H1 (cell line): Measurements from ENCODE around the gene TBL1Y. TPM values are rescaled to one million over a fixed set of nuclear protein-coding genes. Genes with fewer than 3 reads are reported as not detected.

Experiments
- CTCF ChIA-PET: fragments of 300-600 bp; sonication (Branson Sonifier 250); formaldehyde crosslinking; loops from one replicate; lab custom pipeline; 2021; ENCODE audit not compliant: partially characterized antibody; lab: Charles Lee
- POLR2A ChIA-PET: fragments of 300-600 bp; sonication (Branson Sonifier 250); formaldehyde crosslinking; loops from one replicate; lab custom pipeline; 2021; ENCODE audit warnings: inconsistent platforms; ENCODE audit not compliant: partially characterized antibody; lab: Charles Lee
- DNase-seq, 2 experiments: peaks; one replicate each; pipeline versions ENCODE4 v3.0.0 to v3.0.0-alpha.2; 2010 to 2022; ENCODE audit warnings: low spot score in 2 of 2, low read depth in 1 of 2, mixed read lengths in 1 of 2
- FAIRE-seq: peaks from 2 replicates; lab custom pipeline; 2011; peaks lifted over from hg19 to GRCh38; lab: Jason Lieb, UNC
- H2AFZ ChIP-seq: 2 replicates; pipeline ENCODE4 v1.8.1; 2012; ENCODE audit warnings: low read length, inconsistent platforms
- H2AK5ac ChIP-seq: 2 replicates; pipeline ENCODE4 v1.6.1; 2013; ENCODE audit warnings: low read depth, low read length
- H2BK120ac ChIP-seq: replicated peaks from 2 replicates; pipeline ENCODE3; 2013; ENCODE audit warnings: low read depth, low read length, inconsistent platforms
- H2BK12ac ChIP-seq: 2 replicates; pipeline ENCODE4 v1.6.1; 2013; ENCODE audit warnings: low read depth, low read length
- H2BK15ac ChIP-seq: 2 replicates; pipeline ENCODE4 v1.6.1; 2013; ENCODE audit warnings: low read length
- H2BK20ac ChIP-seq: 2 replicates; pipeline ENCODE4 v1.6.1; 2013; ENCODE audit warnings: low read length
- H2BK5ac ChIP-seq: 2 replicates; pipeline ENCODE4 v1.6.1; 2013; ENCODE audit warnings: low read depth, low read length
- H3K14ac ChIP-seq: 2 replicates; pipeline ENCODE4 v1.6.1; 2013; ENCODE audit warnings: inconsistent platforms; ENCODE audit not compliant: insufficient read length
- H3K18ac ChIP-seq: 2 replicates; pipeline ENCODE4 v1.6.1; 2013; ENCODE audit warnings: low read length; ENCODE audit errors: extremely low read depth
- H3K23ac ChIP-seq: 2 replicates; pipeline ENCODE4 v1.6.1; 2013; ENCODE audit warnings: inconsistent platforms; ENCODE audit not compliant: insufficient read length
- H3K23me2 ChIP-seq: 2 replicates; pipeline ENCODE4 v1.6.1; 2013; ENCODE audit warnings: low read depth, low read length
- H3K27ac ChIP-seq: 2 replicates; pipeline ENCODE4 v1.6.1; 2011; ENCODE audit warnings: low read depth, low read length, inconsistent platforms
- H3K27me3 ChIP-seq, 4 experiments: replicated peaks in 1 of 4; 1 replicate in 1 of 4; 2 replicates in 3 of 4; pipeline versions ENCODE4 v1.6.1 to v1.8.1; 2011 to 2013; ENCODE audit warnings: low read length in 3 of 4, mild to moderate bottlenecking in 3 of 4, inconsistent platforms in 2 of 4, mixed read lengths in 2 of 4, moderate library complexity in 1 of 4; ENCODE audit not compliant: control insufficient read depth in 3 of 4, insufficient read depth in 3 of 4; ENCODE audit errors: extremely low read depth in 1 of 4
- H3K36me3 ChIP-seq, 4 experiments: 2 replicates each; pipeline versions ENCODE4 v1.6.1 to v1.8.1; 2011 to 2013; ENCODE audit warnings: mild to moderate bottlenecking in 4 of 4, low read length in 3 of 4, moderate library complexity in 2 of 4, control low read depth in 1 of 4, inconsistent platforms in 1 of 4; ENCODE audit not compliant: insufficient read depth in 4 of 4, control insufficient read depth in 2 of 4
- H3K4ac ChIP-seq: replicated peaks from 2 replicates; pipeline ENCODE3; 2013; ENCODE audit warnings: low read length, low read depth, mixed read lengths, inconsistent platforms; ENCODE audit not compliant: insufficient read length
- H3K4me1 ChIP-seq, 4 experiments: replicated peaks in 1 of 4; 1 replicate in 1 of 4; 2 replicates in 3 of 4; pipeline versions ENCODE4 v1.6.1 to v1.8.1; 2011 to 2013; ENCODE audit warnings: low read length in 3 of 4, inconsistent platforms in 2 of 4, mixed read lengths in 1 of 4; ENCODE audit not compliant: insufficient read depth in 4 of 4, control insufficient read depth in 3 of 4
- H3K4me2 ChIP-seq, 2 experiments: 2 replicates each; pipeline versions ENCODE4 v1.6.1 to v1.8.1; 2011 to 2013; ENCODE audit warnings: low read depth in 2 of 2, low read length in 2 of 2, control low read depth in 1 of 2, inconsistent platforms in 1 of 2, mild to moderate bottlenecking in 1 of 2; ENCODE audit not compliant: insufficient read depth in 1 of 2
- H3K4me3 ChIP-seq, 4 experiments: fragments of 200-600, 300-600 bp in 1 of 4; sonication (generic), shearing (Covaris generic), sonication (Bioruptor Twin) in 1 of 4; 2 replicates each; pipeline versions ENCODE4 v1.5.1 to v1.8.1; 2011 to 2016; ENCODE audit warnings: low read length in 4 of 4, low read depth in 3 of 4, control low read depth in 2 of 4, inconsistent platforms in 2 of 4, mild to moderate bottlenecking in 2 of 4, mixed read lengths in 1 of 4, moderate library complexity in 1 of 4; ENCODE audit not compliant: insufficient read depth in 2 of 4; ENCODE audit errors: extremely low read depth in 1 of 4
- H3K56ac ChIP-seq: replicated peaks from 2 replicates; pipeline ENCODE3; 2013; ENCODE audit warnings: low read depth, mild to moderate bottlenecking, mixed read lengths, low read length, inconsistent platforms; ENCODE audit not compliant: insufficient read length
- H3K79me1 ChIP-seq: 2 replicates; pipeline ENCODE4 v1.6.1; 2013; ENCODE audit warnings: low read depth, low read length, control low read depth
- H3K79me2 ChIP-seq, 2 experiments: 2 replicates each; pipeline versions ENCODE4 v1.6.1 to v1.8.1; 2012 to 2013; ENCODE audit warnings: low read length in 2 of 2, mild to moderate bottlenecking in 2 of 2, inconsistent platforms in 1 of 2; ENCODE audit not compliant: insufficient read depth in 2 of 2, control insufficient read depth in 1 of 2
- H3K9ac ChIP-seq, 4 experiments: replicated peaks in 1 of 4; 1 replicate in 1 of 4; 2 replicates in 3 of 4; pipeline versions ENCODE4 v1.6.1 to v1.8.1; 2011 to 2013; ENCODE audit warnings: low read depth in 3 of 4, low read length in 3 of 4, control low read depth in 2 of 4, mild to moderate bottlenecking in 2 of 4, moderate library complexity in 2 of 4, inconsistent platforms in 1 of 4; ENCODE audit errors: extremely low read depth in 1 of 4
- H3K9me3 ChIP-seq, 2 experiments: 2 replicates each; pipeline versions ENCODE4 v1.6.1 to v1.8.1; 2012 to 2013; ENCODE audit warnings: mild to moderate bottlenecking in 2 of 2, moderate library complexity in 2 of 2, control low read depth in 1 of 2, inconsistent platforms in 1 of 2, low read depth in 1 of 2, low read length in 1 of 2, mixed read lengths in 1 of 2; ENCODE audit not compliant: insufficient read depth in 2 of 2
- H4K20me1 ChIP-seq, 2 experiments: replicated peaks in 1 of 2; 2 replicates each; pipeline versions ENCODE3 to v1.8.1; 2011 to 2013; ENCODE audit warnings: inconsistent platforms in 2 of 2, low read length in 2 of 2, mild to moderate bottlenecking in 1 of 2; ENCODE audit not compliant: insufficient read depth in 2 of 2, control insufficient read depth in 1 of 2
- H4K5ac ChIP-seq: 2 replicates; pipeline ENCODE4 v1.6.1; 2013; ENCODE audit warnings: low read length, low read depth, mixed read lengths, inconsistent platforms; ENCODE audit not compliant: insufficient read length
- H4K8ac ChIP-seq: 2 replicates; pipeline ENCODE4 v1.8.0; 2013; ENCODE audit warnings: mild to moderate bottlenecking, moderate library complexity, low read length, inconsistent platforms; ENCODE audit not compliant: insufficient read depth; ENCODE audit errors: extremely low read depth
- H4K91ac ChIP-seq: replicated peaks from 2 replicates; pipeline ENCODE3; 2013; ENCODE audit warnings: low read length, mixed read lengths, inconsistent platforms; ENCODE audit not compliant: insufficient read length
- CHD2 ChIP-seq: IDR thresholded peaks from 2 replicates; pipeline ENCODE4 v1.6.1; 2012; ENCODE audit warnings: low read length, improper control_type of control experiment
- HDAC2 ChIP-seq, 2 experiments: fragments of 300-600 bp in 1 of 2; sonication (generic) in 1 of 2; IDR thresholded peaks; 2 replicates each; pipeline ENCODE4 v1.6.1; 2011 to 2012; ENCODE audit warnings: low read depth in 2 of 2, low read length in 2 of 2, mild to moderate bottlenecking in 2 of 2, moderate library complexity in 2 of 2, borderline replicate concordance in 1 of 2, inconsistent platforms in 1 of 2
- HDAC6 ChIP-seq: IDR thresholded peaks from one replicate; pipeline ENCODE4 v1.7.1; 2012; ENCODE audit warnings: low read depth, mild to moderate bottlenecking, inconsistent platforms, low read length, moderate library complexity
- KDM1A ChIP-seq: fragments of 200-600, 300-600 bp; sonication (generic); IDR thresholded peaks from 2 replicates; pipeline ENCODE4 v1.7.1; 2016; ENCODE audit warnings: mild to moderate bottlenecking, low read length, borderline replicate concordance
- WGBS, 2 experiments: shearing (Covaris generic) in 1 of 2; methylation state at CpG; one replicate each; pipeline versions ENCODE4 v1.1.6 to v1.1.7; 2013 to 2015; ENCODE audit warnings: low lambda C conversion rate in 2 of 2, mixed read lengths in 2 of 2, inconsistent platforms in 1 of 2, low coverage in 1 of 2, missing lambda C conversion rate in 1 of 2; ENCODE audit not compliant: insufficient replicate concordance in 2 of 2, insufficient coverage in 1 of 2, insufficient read length in 1 of 2; ENCODE audit errors: extremely low coverage in 1 of 2, missing lambda C conversion rate in 1 of 2; 5-methylcytosine and 5-hydroxymethylcytosine counted together
- polyA plus RNA-seq, 7 experiments: library from polyadenylated mRNA; depleted of rRNA in 3 of 7; stranded (reverse) in 5 of 7; unstranded in 2 of 7; fragments of >200 nt in 5 of 7; fragments of 200-250 nt in 2 of 7; gene quantifications; 1 replicate in 5 of 7; 2 replicates in 1 of 7; 4 replicates in 1 of 7; pipeline versions ENCODE4 v1.2.1 to v1.2.3, GENCODE V29; 2011 to 2013; ENCODE audit warnings: missing spikeins in 2 of 7, mixed read lengths in 2 of 7
- total RNA-seq: library from RNA; stranded (reverse); fragmentation: NEBNext Ultra II Directional; extraction: Animal tissue kit (Norgen Biotek cat#: 25700); gene quantifications from 2 replicates; pipeline ENCODE4 v1.2.1, GENCODE V29; 2021
- TF ChIP-seq, protein P1 (sequence below): IDR thresholded peaks from 2 replicates; pipeline ENCODE4 v1.6.1; 2011; ENCODE audit warnings: low read depth, mild to moderate bottlenecking, low read length; ENCODE audit not compliant: insufficient read depth

TBL1Y gene
- total and polyA plus RNA-seq, 2 of the 8 experiments (the other 6 are each of a cell fraction or from before 2014, with no cell fraction given), result 2.5 to 4.2 TPM

GRCh38 chrY:6907591-6907990 is 2.9 kb upstream of the TBL1Y start:
- Histone ChIP-seq H3K27ac (no peak overlapping the region), H3K23me2 (peaks cover 2% of the 10 kb centered on the region; the same call in 1 of the 2 replicates), H3K4me1 (peaks cover 0 to 6% (median 4%) of the 10 kb centered on the region in 4 experiments; a peak in 3 of 7 replicates), H2AK5ac (no peak overlapping the region), H3K9ac (no peak overlapping the region), H3K56ac (no peak overlapping the region), H2BK15ac (no peak overlapping the region), H3K4me2 (no peak overlapping the region), H3K79me1 (no peaks in the 10 kb centered on the region), H4K5ac (no peak overlapping the region), H4K8ac (no peak overlapping the region), H3K18ac (no peak overlapping the region), H3K4me3 (no peak overlapping the region), H3K27me3 (no peaks in the 10 kb centered on the region), H2AFZ (no peak overlapping the region), H3K79me2 (peaks cover 0 to 12% of the 10 kb centered on the region in 2 experiments; a peak in 2 of 4 replicates), H3K4ac (no peak overlapping the region), H3K36me3 (no peaks in the 10 kb centered on the region), H2BK5ac (no peak overlapping the region), H3K14ac (no peak overlapping the region), H3K9me3 (no peaks in the 10 kb centered on the region), H3K23ac (no peak overlapping the region), H2BK12ac (no peak overlapping the region), H4K20me1 (no peaks in the 10 kb centered on the region), H4K91ac (no peak overlapping the region), H2BK20ac (no peak overlapping the region), H2BK120ac (no peak overlapping the region)
- POLR2A ChIA-PET, result interaction anchor here (0.9 to 4.2 kb wide), 2 partner anchors 14 to 18 kb away, joined by 3 to 47 read pairs; no protein-coding TSS in a partner anchor
- 100% methylated on average over 1 of the region's 1 CpG; no CpG with 5 or more reads in 1 of the 2 experiments for WGBS, 2 experiments
- no peak for DNase-seq
- no peak for FAIRE-seq
- CTCF ChIA-PET, result interaction anchor here (0.6 to 0.9 kb wide), 2 partner anchors 62 to 221 kb away, joined by 3 read pairs; no protein-coding TSS in a partner anchor
- no peak for TF ChIP-seq HDAC6
- TF ChIP-seq, protein P1, sequence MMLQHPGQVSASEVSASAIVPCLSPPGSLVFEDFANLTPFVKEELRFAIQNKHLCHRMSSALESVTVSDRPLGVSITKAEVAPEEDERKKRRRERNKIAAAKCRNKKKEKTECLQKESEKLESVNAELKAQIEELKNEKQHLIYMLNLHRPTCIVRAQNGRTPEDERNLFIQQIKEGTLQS, result no peak
- TF ChIP-seq HDAC2 (IDR thresholded peaks at IDR 0.05; ENCODE audit: borderline replicate concordance in 1 of 2, low read depth in 2 of 2, low read length in 2 of 2), result no peak
- TF ChIP-seq CHD2, result no peak
- no peak for TF ChIP-seq KDM1A
